Stimulated activated memory B cell treated with anti-CD40 and anti-IgM and Interleukin-4, amounts not matched to agents 10 μg/mL and 1 μg/mL and 100 μg/mL, for 72 hours (primary cell): ENCODE data around the gene CDC42EP1.
"Not testable (repeated sequence)": the region's sequence is repeated elsewhere in the genome, so short reads cannot be mapped to it uniquely, and the experiment has no call there.

ENCODE experiments used
- ATAC-seq: fragments of 150-1000 bp; cut with Tn5 transposase; 2 replicates; pipeline ENCODE4 v1.10.0; 2021
- H3K27ac Mint-ChIP-seq: one replicate; pipeline ENCODE4 v1.8.0; 2022; ENCODE audit warnings: mild to moderate bottlenecking, mixed read lengths
- H3K27me3 Mint-ChIP-seq: one replicate; pipeline ENCODE4 v1.8.0; 2022; ENCODE audit warnings: mixed read lengths
- H3K36me3 Mint-ChIP-seq: one replicate; pipeline ENCODE4 v1.8.0; 2022; ENCODE audit warnings: mixed read lengths
- H3K4me1 Mint-ChIP-seq: one replicate; pipeline ENCODE4 v1.8.0; 2022; ENCODE audit warnings: mixed read lengths
- H3K4me3 Mint-ChIP-seq: one replicate; pipeline ENCODE4 v1.8.0; 2022; ENCODE audit warnings: mild to moderate bottlenecking, moderate library complexity, mixed read lengths
- H3K9me3 Mint-ChIP-seq: one replicate; pipeline ENCODE4 v1.8.0; 2022; ENCODE audit warnings: mixed read lengths

Gene CDC42EP1

GRCh38 chr22:37525746-37526350 lies 34.4 kb upstream of the CDC42EP1 start:
- ATAC-seq = no peak
- Mint-ChIP-seq H3K27me3 (peaks cover 78% of the 10 kb centered on the region), H3K9me3 (no peaks in the 10 kb centered on the region), H3K4me1 (no peaks in the 10 kb centered on the region), H3K36me3 (no peaks in the 10 kb centered on the region), H3K4me3 (no peak overlapping the region), H3K27ac (no peak overlapping the region)

- ATAC-seq = peak; percentile 22
- Mint-ChIP-seq H3K4me1 (no peaks in the 10 kb centered on the region), H3K36me3 (no peaks in the 10 kb centered on the region), H3K4me3 (no peak overlapping the region), H3K27ac (no peak overlapping the region), H3K9me3 (no peaks in the 10 kb centered on the region), H3K27me3 (peaks cover 78% of the 10 kb centered on the region)
Observed at GRCh38 chr22:37526376-37526775, 33.9 kb upstream of the CDC42EP1 start.

- ATAC-seq, H3K4me1 Mint-ChIP-seq, H3K27ac Mint-ChIP-seq, H3K4me3 Mint-ChIP-seq, H3K9me3 Mint-ChIP-seq, H3K36me3 Mint-ChIP-seq: not testable (repeated sequence)
- peaks cover 74% of the 10 kb centered on the region for H3K27me3 Mint-ChIP-seq
Observed at GRCh38 chr22:37527081-37527752, 33.1 kb upstream of the CDC42EP1 start.

GRCh38 chr22:37527952-37528351 lies 32.3 kb upstream of the CDC42EP1 start:
- H3K9me3 Mint-ChIP-seq, H3K27ac Mint-ChIP-seq: not testable (repeated sequence)

DNA sequence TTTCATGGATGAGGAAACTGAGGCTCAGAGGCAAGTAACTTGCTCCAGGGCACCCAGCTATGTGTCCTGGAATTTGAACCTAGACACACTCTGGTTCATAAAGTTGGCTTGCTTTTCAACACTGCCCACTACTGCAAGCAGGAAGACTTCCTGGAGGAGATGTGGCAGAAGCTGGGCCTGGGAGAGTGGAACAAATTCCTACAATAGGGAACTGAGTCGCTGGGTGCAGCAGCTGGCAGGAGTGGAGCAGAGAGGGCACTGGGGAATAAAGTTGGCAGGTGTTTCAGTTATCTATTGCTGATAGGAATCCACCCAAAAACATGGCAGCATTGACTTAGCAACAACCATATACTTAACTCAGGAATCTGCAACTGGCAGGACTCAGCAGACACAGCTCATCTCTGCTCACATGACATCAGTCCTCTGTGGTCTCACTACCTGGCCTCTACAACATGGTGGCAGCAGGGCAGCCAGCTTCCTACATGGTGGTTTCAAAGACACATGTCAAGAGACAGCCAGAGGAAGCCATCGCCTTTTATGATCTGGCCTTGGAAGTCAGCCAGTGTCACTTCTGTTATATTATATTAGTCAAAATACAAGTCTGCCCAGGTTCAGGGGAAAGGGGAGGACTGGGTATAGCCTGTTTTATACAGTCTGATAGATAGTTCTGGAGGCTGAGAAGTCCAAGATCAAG lies 30.5 kb upstream of the CDC42EP1 start:
- H3K27ac Mint-ChIP-seq = no peak overlapping the region
- peaks cover 18% of the 10 kb centered on the region for H3K4me1 Mint-ChIP-seq
- peaks cover 50% of the 10 kb centered on the region for H3K27me3 Mint-ChIP-seq
- H3K36me3 Mint-ChIP-seq = no peaks in the 10 kb centered on the region
- H3K9me3 Mint-ChIP-seq = no peaks in the 10 kb centered on the region
- no peak overlapping the region for H3K4me3 Mint-ChIP-seq
- no peak for ATAC-seq

More at GRCh38 chr22:37527952-37528351, 32.3 kb upstream of the CDC42EP1 start:
- not testable (repeated sequence) for ATAC-seq, H3K4me3 Mint-ChIP-seq, H3K4me1 Mint-ChIP-seq, H3K36me3 Mint-ChIP-seq
- H3K27me3 Mint-ChIP-seq = peaks cover 67% of the 10 kb centered on the region

DNA sequence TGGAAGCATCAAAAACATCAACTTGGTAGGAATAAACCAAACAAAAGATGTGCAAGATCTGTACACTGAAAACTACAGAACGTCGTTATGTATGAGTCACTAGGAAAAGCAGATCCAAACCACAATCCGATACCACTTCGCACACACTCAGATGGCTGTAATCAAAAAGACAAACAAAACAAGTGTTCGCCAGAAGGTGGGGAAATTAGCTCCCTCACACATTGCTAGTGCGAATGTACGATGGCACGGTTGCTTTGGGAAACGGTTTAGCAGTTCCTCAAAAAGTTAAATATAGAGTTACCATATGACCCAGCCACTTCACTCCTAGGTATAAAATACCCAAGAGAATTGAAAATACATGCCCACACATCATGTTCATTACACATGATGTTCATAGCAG lies 26.3 kb upstream of the CDC42EP1 start:
- ATAC-seq = peak; percentile 11
- H3K4me3 Mint-ChIP-seq = no peak overlapping the region

GRCh38 chr22:37534445-37534844 lies 25.8 kb upstream of the CDC42EP1 start:
- no peak for ATAC-seq
- H3K27ac Mint-ChIP-seq = no peak overlapping the region

More for the DNA sequence above, 26.3 kb upstream of the CDC42EP1 start:
- Mint-ChIP-seq H3K27ac (no peak overlapping the region), H3K4me1 (peaks cover 30% of the 10 kb centered on the region), H3K27me3 (peaks cover 22% of the 10 kb centered on the region), H3K9me3 (no peaks in the 10 kb centered on the region), H3K36me3 (no peaks in the 10 kb centered on the region)

DNA sequence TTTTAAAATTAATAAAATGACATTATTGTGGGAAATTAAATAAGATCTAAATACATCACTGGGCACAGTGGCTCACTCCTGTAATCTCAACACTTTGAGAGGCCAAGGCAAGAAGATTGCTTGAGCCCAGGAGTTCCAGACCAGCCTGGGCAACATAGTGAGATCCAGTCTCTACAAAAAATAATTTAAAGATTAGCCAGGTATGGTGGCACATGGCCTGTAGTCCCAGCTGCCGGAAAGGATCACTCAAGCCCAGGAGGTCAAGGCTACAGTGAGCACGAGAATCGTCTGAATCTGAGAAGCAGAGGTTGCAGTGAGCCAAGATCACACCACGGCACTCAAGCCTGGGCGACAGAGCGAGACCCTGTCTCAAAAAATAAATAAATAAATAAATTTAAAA lies 25.1 kb upstream of the CDC42EP1 start:
- Mint-ChIP-seq H3K9me3 (no peaks in the 10 kb centered on the region), H3K4me3 (no peak overlapping the region), H3K36me3 (no peaks in the 10 kb centered on the region), H3K27me3 (peaks cover 33% of the 10 kb centered on the region), H3K4me1 (peaks cover 34% of the 10 kb centered on the region), H3K27ac (no peak overlapping the region)
- ATAC-seq = no peak

More at GRCh38 chr22:37534445-37534844, 25.8 kb upstream of the CDC42EP1 start:
- no peak overlapping the region for H3K4me3 Mint-ChIP-seq
- peaks cover 26% of the 10 kb centered on the region for H3K27me3 Mint-ChIP-seq
- H3K9me3 Mint-ChIP-seq = no peaks in the 10 kb centered on the region
- H3K4me1 Mint-ChIP-seq = peaks cover 33% of the 10 kb centered on the region
- H3K36me3 Mint-ChIP-seq = no peaks in the 10 kb centered on the region

GRCh38 chr22:37538590-37539357 lies 21.5 kb upstream of the CDC42EP1 start:
- Mint-ChIP-seq H3K4me3 (peak overlapping the region; percentile 18), H3K27ac (no peak overlapping the region), H3K36me3 (no peaks in the 10 kb centered on the region), H3K9me3 (no peaks in the 10 kb centered on the region), H3K4me1 (peaks cover 44% of the 10 kb centered on the region), H3K27me3 (peaks cover 50% of the 10 kb centered on the region)
- ATAC-seq = peak; percentile 97

DNA sequence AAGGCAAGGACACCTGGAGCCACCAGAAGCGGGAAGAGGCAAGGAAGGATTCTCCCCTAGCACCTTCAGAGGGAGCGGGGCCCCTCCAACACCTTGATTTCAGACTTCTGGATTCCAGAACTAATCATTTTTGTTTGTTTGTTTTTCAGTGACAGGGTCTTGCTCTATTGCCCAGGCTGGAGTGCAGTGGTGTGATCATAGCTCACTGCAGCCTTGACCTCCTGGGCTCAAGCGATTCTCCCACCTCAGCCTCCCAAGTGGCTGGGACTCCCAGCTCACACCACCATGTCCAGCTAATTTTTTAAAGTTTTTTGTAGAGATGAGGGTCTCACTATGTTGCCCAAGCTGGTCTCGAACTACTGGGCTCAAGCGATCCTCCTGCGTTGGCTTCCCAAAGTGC lies 20.5 kb upstream of the CDC42EP1 start:
- H3K27ac Mint-ChIP-seq, H3K4me3 Mint-ChIP-seq, H3K36me3 Mint-ChIP-seq, H3K9me3 Mint-ChIP-seq, ATAC-seq: not testable (repeated sequence)
- Mint-ChIP-seq H3K27me3 (peaks cover 57% of the 10 kb centered on the region), H3K4me1 (peaks cover 37% of the 10 kb centered on the region)

- H3K9me3 Mint-ChIP-seq, H3K27ac Mint-ChIP-seq, ATAC-seq, H3K4me3 Mint-ChIP-seq, H3K36me3 Mint-ChIP-seq: not testable (repeated sequence)
- H3K4me1 Mint-ChIP-seq = peaks cover 37% of the 10 kb centered on the region
- H3K27me3 Mint-ChIP-seq = peaks cover 66% of the 10 kb centered on the region
Observed at GRCh38 chr22:37542416-37542815, 17.9 kb upstream of the CDC42EP1 start.

GRCh38 chr22:37542959-37543358 lies 17.3 kb upstream of the CDC42EP1 start:
- Mint-ChIP-seq H3K9me3 (no peaks in the 10 kb centered on the region), H3K27me3 (peaks cover 66% of the 10 kb centered on the region), H3K27ac (no peak overlapping the region), H3K4me1 (peaks cover 34% of the 10 kb centered on the region), H3K4me3 (no peak overlapping the region), H3K36me3 (no peaks in the 10 kb centered on the region)
- no peak for ATAC-seq

DNA sequence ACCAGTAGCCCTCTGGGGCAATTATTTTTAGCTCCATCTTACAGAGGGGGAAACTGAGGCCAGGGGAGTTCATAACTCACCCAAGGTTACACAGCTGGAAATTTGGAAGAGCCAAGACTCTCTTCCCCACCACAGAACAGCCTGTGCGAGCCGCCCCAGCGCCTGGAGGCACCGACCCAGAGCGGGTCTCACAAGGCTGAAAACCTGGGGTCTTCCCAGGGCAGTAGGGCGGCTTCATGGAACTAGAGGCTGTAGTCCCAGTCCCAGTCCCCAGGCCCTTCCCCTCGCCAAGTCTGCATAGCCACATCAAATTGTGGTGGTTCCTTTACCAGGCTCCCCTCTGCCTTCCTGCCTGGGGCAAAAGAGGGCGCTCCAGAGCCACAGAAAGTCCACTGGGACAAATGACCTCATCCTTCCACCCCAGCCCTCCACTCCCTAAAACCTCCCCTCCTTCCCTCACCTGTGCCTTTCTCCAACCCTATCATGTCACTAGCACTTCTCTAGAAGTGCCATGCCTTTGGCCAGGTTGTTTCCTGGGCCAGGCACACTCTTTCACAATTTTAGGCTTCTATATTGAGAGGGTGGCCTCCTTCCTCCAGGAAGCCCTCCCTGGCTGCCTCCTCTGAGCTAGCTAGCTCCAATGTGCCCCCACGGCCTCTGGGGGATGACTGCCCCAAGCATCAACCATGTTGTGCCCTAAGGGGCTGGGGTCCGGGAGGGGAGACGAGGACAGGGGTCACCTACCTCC lies 15.2 kb upstream of the CDC42EP1 start:
- Mint-ChIP-seq H3K4me3 (no peak overlapping the region), H3K4me1 (peaks cover 21% of the 10 kb centered on the region)

DNA sequence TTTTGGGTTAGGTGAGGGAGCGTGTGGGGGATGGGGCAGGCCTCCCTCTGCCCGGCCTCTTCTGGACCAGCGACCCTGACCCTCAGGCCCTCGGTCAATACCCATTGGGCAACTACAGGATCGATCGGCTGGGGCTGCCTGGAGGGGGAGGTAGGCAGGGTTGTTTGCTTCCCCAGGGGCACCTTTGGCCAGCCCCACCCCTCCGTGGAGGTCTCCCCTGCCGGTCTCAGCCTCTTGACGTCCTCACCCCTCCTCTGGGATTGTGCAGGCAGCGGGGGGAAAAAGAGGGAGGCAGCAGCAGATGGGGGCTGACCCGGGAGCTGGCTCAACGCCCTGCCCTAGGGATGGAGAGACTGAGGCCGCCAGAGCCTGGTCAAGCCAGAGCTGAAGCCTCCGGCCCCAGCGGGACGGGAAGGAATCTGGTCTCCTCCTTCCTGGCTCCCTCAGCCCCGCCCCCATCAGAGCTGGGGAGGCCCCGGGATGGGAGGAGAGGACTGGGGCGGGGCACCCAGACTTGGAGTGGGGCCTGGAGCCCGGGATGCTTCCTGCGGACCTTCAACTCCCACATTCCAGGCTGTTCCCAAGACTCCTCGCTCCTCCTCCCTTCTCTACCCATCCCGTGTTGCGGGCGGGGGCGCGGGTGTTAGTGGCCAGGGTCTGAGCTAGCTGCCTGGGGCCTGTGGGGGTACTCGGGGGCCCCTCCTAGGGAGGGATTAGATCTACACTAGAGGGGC lies 14.4 kb upstream of the CDC42EP1 start:
- Mint-ChIP-seq H3K27ac (no peak overlapping the region), H3K9me3 (no peaks in the 10 kb centered on the region), H3K4me3 (no peak overlapping the region), H3K36me3 (no peaks in the 10 kb centered on the region), H3K4me1 (peaks cover 14% of the 10 kb centered on the region), H3K27me3 (peaks cover 51% of the 10 kb centered on the region)
- peak; percentile 17 for ATAC-seq

More for the DNA sequence above, 15.2 kb upstream of the CDC42EP1 start:
- peaks cover 51% of the 10 kb centered on the region for H3K27me3 Mint-ChIP-seq
- H3K36me3 Mint-ChIP-seq = no peaks in the 10 kb centered on the region
- ATAC-seq = no peak
- H3K27ac Mint-ChIP-seq = no peak overlapping the region
- H3K9me3 Mint-ChIP-seq = no peaks in the 10 kb centered on the region
